Measurements from ENCODE around the gene ARL8A.

The ARL8A gene

DNA sequence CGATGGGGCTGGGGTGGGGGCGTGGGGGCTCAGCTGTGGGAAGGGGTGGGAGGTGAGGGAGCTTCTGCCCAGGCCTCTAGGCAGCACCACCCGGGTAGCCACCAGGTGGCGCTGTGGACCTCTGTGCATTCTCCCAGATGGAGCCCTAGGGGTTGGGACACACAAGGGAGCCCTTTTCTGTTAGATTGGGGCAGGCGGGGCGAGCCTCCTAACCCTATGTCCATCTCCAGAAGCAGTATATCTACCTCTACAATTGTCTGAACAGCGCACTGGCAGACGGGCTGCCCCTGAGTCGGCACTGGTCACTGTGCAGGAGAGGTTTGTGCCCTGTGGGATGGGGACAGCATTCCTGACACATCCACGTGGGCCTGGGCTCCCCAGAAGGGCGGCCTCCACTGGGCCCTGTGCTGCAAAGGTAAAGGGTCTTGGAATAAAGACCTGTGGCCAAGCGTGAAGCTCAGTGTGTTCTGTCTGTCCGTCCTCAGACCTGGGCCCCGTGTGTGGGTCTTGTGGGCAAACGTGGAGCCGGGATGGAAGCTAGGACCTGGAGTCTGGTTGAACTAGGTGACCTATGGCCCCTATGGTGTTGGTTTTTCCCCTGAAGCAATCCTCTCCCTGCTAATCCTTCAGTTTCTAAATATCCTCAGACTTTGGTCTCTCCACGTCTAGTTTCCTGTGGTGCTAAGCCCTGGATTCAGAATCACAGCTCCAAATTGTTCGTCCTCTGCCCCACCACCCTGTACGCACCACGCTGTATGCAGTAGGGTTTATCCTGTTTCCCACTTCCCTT, 44.7 kb upstream of the ARL8A start:
- peak; percentile 52 for DNase-seq (ENCODE audit: low read depth)
- TF ChIP-seq, protein P1, sequence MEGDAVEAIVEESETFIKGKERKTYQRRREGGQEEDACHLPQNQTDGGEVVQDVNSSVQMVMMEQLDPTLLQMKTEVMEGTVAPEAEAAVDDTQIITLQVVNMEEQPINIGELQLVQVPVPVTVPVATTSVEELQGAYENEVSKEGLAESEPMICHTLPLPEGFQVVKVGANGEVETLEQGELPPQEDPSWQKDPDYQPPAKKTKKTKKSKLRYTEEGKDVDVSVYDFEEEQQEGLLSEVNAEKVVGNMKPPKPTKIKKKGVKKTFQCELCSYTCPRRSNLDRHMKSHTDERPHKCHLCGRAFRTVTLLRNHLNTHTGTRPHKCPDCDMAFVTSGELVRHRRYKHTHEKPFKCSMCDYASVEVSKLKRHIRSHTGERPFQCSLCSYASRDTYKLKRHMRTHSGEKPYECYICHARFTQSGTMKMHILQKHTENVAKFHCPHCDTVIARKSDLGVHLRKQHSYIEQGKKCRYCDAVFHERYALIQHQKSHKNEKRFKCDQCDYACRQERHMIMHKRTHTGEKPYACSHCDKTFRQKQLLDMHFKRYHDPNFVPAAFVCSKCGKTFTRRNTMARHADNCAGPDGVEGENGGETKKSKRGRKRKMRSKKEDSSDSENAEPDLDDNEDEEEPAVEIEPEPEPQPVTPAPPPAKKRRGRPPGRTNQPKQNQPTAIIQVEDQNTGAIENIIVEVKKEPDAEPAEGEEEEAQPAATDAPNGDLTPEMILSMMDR (conservative IDR thresholded peaks at IDR 0.05; ENCODE audit: control insufficient read depth, insufficient read depth, low read depth, low read length) = peak; percentile 60

DNA sequence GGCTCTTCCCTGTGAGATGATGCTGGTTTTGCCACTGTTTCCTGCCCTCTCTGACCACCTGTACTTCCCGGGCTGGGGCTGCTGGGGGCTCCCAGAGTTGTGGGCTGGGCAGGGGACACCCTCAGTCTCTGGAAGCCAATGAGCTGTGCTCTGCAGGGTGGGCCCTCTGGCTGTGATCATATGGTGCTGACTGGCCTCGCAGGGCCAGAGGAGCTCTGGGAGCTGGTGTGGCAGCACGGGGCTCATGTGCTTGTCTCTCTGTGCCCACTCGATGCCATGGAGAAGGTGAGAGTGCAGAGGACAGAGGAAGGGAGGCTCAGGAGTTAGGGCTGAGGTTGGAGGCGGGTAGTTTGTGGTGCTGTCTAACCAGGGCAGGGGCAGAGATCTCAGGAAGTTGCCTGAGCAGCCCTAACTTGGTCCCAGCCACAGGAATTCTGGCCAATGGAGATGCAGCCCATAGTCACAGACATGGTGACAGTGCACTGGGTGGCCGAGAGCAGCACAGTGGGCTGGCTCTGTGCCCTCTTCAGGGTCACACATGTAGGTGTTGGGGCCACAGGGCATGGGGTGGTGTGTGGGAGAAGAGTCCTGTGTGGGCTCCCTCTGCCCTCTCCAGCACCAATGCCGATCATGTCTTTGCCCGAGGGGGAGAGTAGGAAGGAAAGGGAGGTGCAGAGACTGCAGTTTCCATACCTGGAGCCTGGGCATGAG, 43.3 kb upstream of the ARL8A start:
- H3K4me3 ChIP-seq (ENCODE audit: control insufficient read depth, low read depth, low read length) = no peak overlapping the region
- TF ChIP-seq, protein P1 (conservative IDR thresholded peaks at IDR 0.05; ENCODE audit: control insufficient read depth, insufficient read depth, low read depth, low read length) = no peak
- DNase-seq (ENCODE audit: low read depth) = no peak

More for the DNA sequence above, 44.7 kb upstream of the ARL8A start:
- no peak overlapping the region for H3K4me3 ChIP-seq (ENCODE audit: control insufficient read depth, low read depth, low read length)

DNA sequence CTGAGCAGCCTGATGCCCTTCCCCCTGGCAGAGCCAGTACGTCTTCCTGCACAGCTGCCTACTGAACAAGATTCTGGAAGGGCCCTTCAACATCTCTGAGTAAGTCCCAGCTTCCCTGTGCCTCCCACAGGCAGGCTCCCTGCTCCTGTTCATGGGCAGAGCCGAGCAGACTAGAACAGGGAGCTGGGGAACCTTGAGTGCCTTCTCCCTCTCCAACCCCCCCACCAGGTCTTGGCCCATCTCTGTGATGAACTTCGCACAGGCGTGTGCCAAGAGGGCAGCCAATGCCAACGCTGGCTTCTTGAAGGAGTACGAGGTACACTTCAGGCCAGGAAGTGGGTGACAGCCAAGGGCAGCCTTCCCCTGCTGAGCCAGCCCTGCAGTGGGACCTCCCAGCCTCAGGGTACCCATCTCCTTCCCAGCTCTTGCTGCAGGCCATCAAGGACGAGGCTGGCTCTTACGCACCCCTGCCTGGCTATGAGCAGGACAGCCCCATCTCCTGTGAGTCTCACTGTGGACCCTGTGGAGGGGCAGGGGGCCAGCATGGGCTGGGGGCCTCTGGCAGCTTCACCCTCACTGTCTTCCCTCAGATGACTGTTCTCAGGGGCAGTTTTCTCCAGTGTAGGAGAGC, 42.6 kb upstream of the ARL8A start:
- no peak for DNase-seq (ENCODE audit: low read depth)
- H3K4me3 ChIP-seq (ENCODE audit: control insufficient read depth, low read depth, low read length) = no peak overlapping the region
- TF ChIP-seq, protein P1 (conservative IDR thresholded peaks at IDR 0.05; ENCODE audit: control insufficient read depth, insufficient read depth, low read depth, low read length) = no peak

DNA sequence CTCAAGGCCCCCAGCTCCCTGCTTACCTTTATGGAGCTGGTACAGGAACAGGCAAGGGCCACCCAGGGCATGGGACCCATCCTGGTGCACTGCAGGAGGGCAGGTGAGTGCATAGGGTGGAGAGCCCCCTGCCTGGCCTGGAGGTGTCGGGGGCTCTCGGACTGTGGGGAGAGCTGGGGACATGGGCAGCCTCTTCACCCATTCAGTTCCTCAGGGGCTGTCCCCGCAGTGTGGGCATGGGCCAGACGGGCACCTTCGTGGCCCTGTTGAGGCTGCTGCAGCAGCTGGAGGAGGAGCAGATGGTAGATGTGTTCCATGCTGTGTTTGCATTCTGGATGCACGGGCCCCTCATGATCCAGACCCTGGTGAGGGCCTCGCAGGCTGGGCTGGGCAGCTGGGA, 41.8 kb upstream of the ARL8A start:
- DNase-seq (ENCODE audit: low read depth) = no peak
- H3K4me3 ChIP-seq (ENCODE audit: control insufficient read depth, low read depth, low read length) = no peak overlapping the region
- TF ChIP-seq, protein P1 (conservative IDR thresholded peaks at IDR 0.05; ENCODE audit: control insufficient read depth, insufficient read depth, low read depth, low read length) = no peak

DNA sequence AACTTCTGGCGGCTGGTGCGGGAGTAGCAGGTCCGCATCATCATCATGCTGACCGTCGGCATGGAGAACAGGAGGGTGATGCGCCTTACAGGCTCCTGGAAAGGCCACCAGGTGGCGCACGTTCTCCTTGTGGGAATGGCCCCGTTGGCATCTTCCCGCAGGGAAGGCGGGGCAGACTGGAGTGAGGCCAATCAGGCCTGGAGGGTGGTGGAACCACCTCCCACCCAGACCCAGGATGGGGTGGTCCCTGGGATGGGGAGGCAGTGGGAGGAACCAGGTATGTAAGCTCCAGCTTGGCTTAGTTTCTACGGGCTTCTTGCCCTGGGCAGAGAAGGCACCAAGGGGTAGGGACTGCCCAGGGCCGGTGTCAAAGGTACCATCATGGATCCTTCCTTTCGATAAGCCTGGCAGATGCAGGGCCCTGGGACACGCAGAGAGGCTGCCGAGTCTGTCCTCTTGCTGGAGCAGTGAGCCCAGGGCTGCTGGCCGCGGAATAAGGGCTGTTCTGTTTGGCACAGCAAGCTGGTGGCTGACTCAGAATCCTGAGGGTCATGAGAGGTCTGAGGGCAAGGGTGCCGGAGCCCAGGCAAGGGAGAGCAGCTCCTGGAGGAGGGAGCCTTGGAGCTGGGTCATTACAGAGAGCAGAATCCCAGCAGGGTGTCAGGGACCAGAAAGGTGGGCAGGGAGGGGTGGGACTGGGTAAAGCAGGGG, 40.4 kb upstream of the ARL8A start:
- H3K4me3 ChIP-seq (ENCODE audit: control insufficient read depth, low read depth, low read length) = no peak overlapping the region
- peak; percentile 81 for DNase-seq (ENCODE audit: low read depth)
- TF ChIP-seq, protein P1 (conservative IDR thresholded peaks at IDR 0.05; ENCODE audit: control insufficient read depth, insufficient read depth, low read depth, low read length) = peak; percentile 90
